SK-N-SH (cell line): ENCODE measurements around the gene NKAIN4. TPM values are rescaled to one million over a fixed set of nuclear protein-coding genes. Genes with fewer than 3 reads are reported as not detected.

ENCODE experiments used
- CTCF ChIA-PET: fragments of 300-600, 350-600 bp; formaldehyde crosslinking; extraction: SDS; loops from one replicate; lab custom pipeline; 2021; lab: Yijun Ruan, JAX
- POLR2A ChIA-PET: fragments of 350-600 bp; sonication (Branson Sonifier 250); formaldehyde crosslinking; extraction: SDS; loops from one replicate; lab custom pipeline; 2020; ENCODE audit warnings: antibody characterized with exemption, inconsistent platforms; lab: Yijun Ruan, JAX
- DNase-seq: peaks from one replicate; pipeline ENCODE4 v3.0.0; 2012
- H2AFZ ChIP-seq: fragments of 200-600 bp; sonication (generic); 2 replicates; pipeline ENCODE4 v1.8.1; 2016; ENCODE audit warnings: antibody characterized with exemption, mild to moderate bottlenecking, low read depth
- H3F3A ChIP-seq: fragments of 200-600 bp; sonication (generic); replicated peaks from 2 replicates; pipeline ENCODE3; 2016; ENCODE audit warnings: antibody characterized with exemption, mild to moderate bottlenecking; ENCODE audit not compliant: insufficient read depth
- H3K27ac ChIP-seq, 2 experiments: fragments of 200-500 bp in 1 of 2; fragments of 200-600 bp in 1 of 2; sonication (Bioruptor generic) in 1 of 2; sonication (generic), shearing (Covaris generic) in 1 of 2; 2 replicates each; pipeline versions ENCODE4 v1.5.1 to v1.6.1; 2014 to 2016; ENCODE audit warnings: low read depth in 2 of 2, inconsistent platforms in 1 of 2, low read length in 1 of 2, mild to moderate bottlenecking in 1 of 2, mixed read lengths in 1 of 2
- H3K27me3 ChIP-seq: fragments of 200-600 bp; sonication (generic), shearing (Covaris generic); 2 replicates; pipeline ENCODE4 v1.6.1; 2016; ENCODE audit warnings: mixed run types; ENCODE audit not compliant: insufficient read depth
- H3K36me3 ChIP-seq, 2 experiments: fragments of 200-500 bp in 1 of 2; fragments of 200-600 bp in 1 of 2; sonication (Bioruptor generic) in 1 of 2; sonication (generic) in 1 of 2; replicated peaks in 1 of 2; 2 replicates each; pipeline versions ENCODE3 to v1.5.1; 2014 to 2016; ENCODE audit warnings: low read length in 1 of 2, mild to moderate bottlenecking in 1 of 2; ENCODE audit not compliant: insufficient read depth in 2 of 2, control insufficient read depth in 1 of 2
- H3K4me1 ChIP-seq, 2 experiments: fragments of 200-500 bp in 1 of 2; fragments of 200-600 bp in 1 of 2; sonication (Bioruptor generic) in 1 of 2; sonication (generic), shearing (Covaris generic) in 1 of 2; 2 replicates each; pipeline versions ENCODE4 v1.5.1 to v1.6.1; 2014 to 2016; ENCODE audit warnings: low read depth in 1 of 2, low read length in 1 of 2, mixed run types in 1 of 2; ENCODE audit not compliant: insufficient read depth in 2 of 2, control insufficient read depth in 1 of 2
- H3K4me2 ChIP-seq: fragments of 200-600 bp; sonication (generic), shearing (Covaris generic); 2 replicates; pipeline ENCODE4 v1.6.1; 2017; ENCODE audit warnings: mixed run types
- H3K4me3 ChIP-seq, 2 experiments: fragments of 200-500 bp in 1 of 2; fragments of 200-600 bp in 1 of 2; sonication (Bioruptor generic) in 1 of 2; sonication (generic), shearing (Covaris generic) in 1 of 2; 2 replicates each; pipeline versions ENCODE4 v1.5.1 to v1.8.1; 2014 to 2016; ENCODE audit warnings: low read depth in 2 of 2, inconsistent platforms in 1 of 2, low read length in 1 of 2, mild to moderate bottlenecking in 1 of 2, mixed read lengths in 1 of 2, moderate library complexity in 1 of 2
- H3K79me2 ChIP-seq: fragments of 200-600 bp; sonication (generic); 2 replicates; pipeline ENCODE4 v1.8.1; 2017; ENCODE audit warnings: mild to moderate bottlenecking; ENCODE audit not compliant: insufficient read depth
- H3K9ac ChIP-seq: fragments of 200-600 bp; sonication (generic); 2 replicates; pipeline ENCODE4 v1.6.1; 2017; ENCODE audit warnings: mixed run types
- H3K9me2 ChIP-seq: fragments of 200-600 bp; sonication (generic); 2 replicates; pipeline ENCODE4 v1.6.1; 2017; ENCODE audit warnings: mixed run types
- H3K9me3 ChIP-seq: fragments of 200-600 bp; sonication (generic); 2 replicates; pipeline ENCODE4 v1.6.1; 2017; ENCODE audit warnings: mixed run types, mild to moderate bottlenecking, moderate library complexity
- H4K20me1 ChIP-seq: fragments of 200-600 bp; sonication (generic); 2 replicates; pipeline ENCODE4 v1.6.1; 2017; ENCODE audit warnings: mild to moderate bottlenecking, mixed run types; ENCODE audit not compliant: insufficient read depth
- CHD2 ChIP-seq: fragments of 150-350 bp; IDR thresholded peaks from 2 replicates; pipeline ENCODE4 v1.6.1; 2018; ENCODE audit warnings: low read length; ENCODE audit not compliant: partially characterized antibody
- ELF1 ChIP-seq: IDR thresholded peaks from 2 replicates; pipeline ENCODE4 v1.4.0; 2012
- EP300 ChIP-seq, 2 experiments: IDR thresholded peaks; 2 replicates each; pipeline versions ENCODE4 v1.4.0 to v1.6.1; 2012; ENCODE audit warnings: borderline replicate concordance in 1 of 2, low read depth in 1 of 2, low read length in 1 of 2
- EZH2phosphoT487 ChIP-seq: fragments of 200-600 bp; sonication (generic); IDR thresholded peaks from 2 replicates; pipeline ENCODE4 v1.6.1; 2017; ENCODE audit warnings: low read depth, mixed run types, mild to moderate bottlenecking, antibody characterized with exemption, moderate library complexity, borderline replicate concordance
- FOXJ3 ChIP-seq: sonication (generic); formaldehyde crosslinking; IDR thresholded peaks from 2 replicates; pipeline ENCODE4 v1.5.1; 2020; ENCODE audit warnings: mild to moderate bottlenecking, missing genetic modification reagents
- GABPA ChIP-seq: IDR thresholded peaks from 2 replicates; pipeline ENCODE4 v1.4.0; 2012; ENCODE audit warnings: low read depth, mild to moderate bottlenecking
- GATA2 ChIP-seq: sonication (generic); formaldehyde crosslinking; IDR thresholded peaks from 2 replicates; pipeline ENCODE4 v1.5.0; 2020; ENCODE audit warnings: mild to moderate bottlenecking, missing genetic modification reagents
- MAX ChIP-seq: IDR thresholded peaks from 2 replicates; pipeline ENCODE4 v1.4.0; 2012; ENCODE audit warnings: low read depth
- MXI1 ChIP-seq: IDR thresholded peaks from 2 replicates; pipeline ENCODE4 v1.6.1; 2012; ENCODE audit warnings: mild to moderate bottlenecking, low read depth, low read length, improper control_type of control experiment
- NFIC ChIP-seq: IDR thresholded peaks from 2 replicates; pipeline ENCODE4 v1.4.0; 2012; ENCODE audit warnings: borderline replicate concordance
- POLR2AphosphoS5 ChIP-seq: IDR thresholded peaks from 2 replicates; pipeline ENCODE4 v1.6.1; 2012; ENCODE audit warnings: low read depth, low read length
- RAD21 ChIP-seq: IDR thresholded peaks from 2 replicates; pipeline ENCODE4 v1.6.1; 2012; ENCODE audit warnings: mild to moderate bottlenecking, low read length
- RCOR1 ChIP-seq: fragments of 150-350 bp; IDR thresholded peaks from 2 replicates; pipeline ENCODE4 v1.6.1; 2017; ENCODE audit warnings: antibody characterized with exemption, low read length
- REST ChIP-seq: IDR thresholded peaks from 2 replicates; pipeline ENCODE4 v1.6.1; 2012; ENCODE audit warnings: mild to moderate bottlenecking, low read depth, low read length, moderate library complexity
- TEAD4 ChIP-seq: IDR thresholded peaks from 2 replicates; pipeline ENCODE4 v1.4.0; 2012; ENCODE audit warnings: mild to moderate bottlenecking, borderline replicate concordance; ENCODE audit not compliant: insufficient read depth
- whole genome bisulfite sequencing: methylation state at CpG from one replicate; pipeline ENCODE4 v1.1.6; 2017; ENCODE audit warnings: low lambda C conversion rate; 5-methylcytosine and 5-hydroxymethylcytosine counted together
- polyA plus RNA-seq, 3 experiments: library from polyadenylated mRNA; depleted of rRNA; stranded (reverse); fragments of >200 nt; gene quantifications; 2 replicates each; pipeline ENCODE4 v1.2.3, GENCODE V29; 2012

NKAIN4 gene
- polyA plus RNA-seq, 1 of the 3 experiments (the other 2 are of a cell fraction) = not detected

GRCh38 chr20:63264519-63264918, 10.3 kb upstream of the NKAIN4 start:
- TF ChIP-seq GABPA (no peak), EP300 (IDR thresholded peaks at IDR 0.05; ENCODE audit: borderline replicate concordance in 1 of 2, low read depth in 1 of 2, low read length in 1 of 2) (no peak), POLR2AphosphoS5 (no peak), GATA2 (CRISPR knock-in tag) (no peak), RAD21 (no peak)
- WGBS = 43% methylated on average over 14 of the region's 14 CpGs

GRCh38 chr20:63264000-63264399, 9.7 kb upstream of the NKAIN4 start:
- peaks cover 9% of the 10 kb centered on the region for H3K27me3 ChIP-seq
- DNase-seq = no peak
- no peak overlapping the region for H3K4me3 ChIP-seq
- H3K9me3 ChIP-seq = no peaks in the 10 kb centered on the region
- POLR2A ChIA-PET = no interaction called here
- CTCF ChIA-PET = interaction anchor here (1.5 kb wide), 1 partner anchor 41 kb away, joined by 3 read pairs; no protein-coding TSS in a partner anchor
- TF ChIP-seq RCOR1 (no peak), FOXJ3 (CRISPR knock-in tag) (no peak), GABPA (no peak), MXI1 (no peak), RAD21 (no peak), EZH2phosphoT487 (no peak), NFIC (no peak), ELF1 (no peak), MAX (no peak), TEAD4 (no peak), REST (no peak), CHD2 (no peak)
- TF ChIP-seq, all 33 proteins: peak for 0
- Histone ChIP-seq H2AFZ (no peak overlapping the region), H3F3A (no peaks in the 10 kb centered on the region), H3K27ac (no peak overlapping the region), H3K36me3 (no peaks in the 10 kb centered on the region), H3K9me2 (no peaks in the 10 kb centered on the region), H4K20me1 (no peaks in the 10 kb centered on the region), H3K4me1 (peaks cover 0 to 1% of the 10 kb centered on the region in 2 experiments; a peak in 1 of 4 replicates), H3K9ac (no peak overlapping the region), H3K79me2 (no peaks in the 10 kb centered on the region), H3K4me2 (no peak overlapping the region)
- WGBS = 69% methylated on average over 4 of the region's 10 CpGs

More at GRCh38 chr20:63264519-63264918, 10.3 kb upstream of the NKAIN4 start:
- no peak overlapping the region for H3K27ac ChIP-seq
- no peaks in the 10 kb centered on the region for H3K9me2 ChIP-seq
- no peaks in the 10 kb centered on the region for H3K36me3 ChIP-seq
- no peak overlapping the region for H3K4me2 ChIP-seq
- peaks cover 9% of the 10 kb centered on the region for H3K27me3 ChIP-seq
- no peak overlapping the region for H3K4me3 ChIP-seq
- DNase-seq = no peak
- H2AFZ ChIP-seq = no peak overlapping the region
- H3K9ac ChIP-seq = no peak overlapping the region
- H3K79me2 ChIP-seq = no peaks in the 10 kb centered on the region
- CTCF ChIA-PET = interaction anchor here (0.9 to 1.6 kb wide), 3 partner anchors 40 to 45 kb away, joined by 3 to 5 read pairs (median 3); no protein-coding TSS in a partner anchor
- H3K4me1 ChIP-seq = no peaks in the 10 kb centered on the region; a peak in 1 of 4 replicates
- no peaks in the 10 kb centered on the region for H4K20me1 ChIP-seq
- no peaks in the 10 kb centered on the region for H3K9me3 ChIP-seq
- POLR2A ChIA-PET = no interaction called here
- no peaks in the 10 kb centered on the region for H3F3A ChIP-seq
